ENCODE measurements around the gene SLC26A5. TPM values are rescaled to one million over a fixed set of nuclear protein-coding genes. Genes with fewer than 3 reads are reported as not detected.
"Not testable (repeated sequence)": the region's sequence is repeated elsewhere in the genome, so short reads cannot be mapped to it uniquely, and the experiment has no call there.

SLC26A5 gene
- total RNA-seq, 1 donor from 2014 or later, result not detected

DNA sequence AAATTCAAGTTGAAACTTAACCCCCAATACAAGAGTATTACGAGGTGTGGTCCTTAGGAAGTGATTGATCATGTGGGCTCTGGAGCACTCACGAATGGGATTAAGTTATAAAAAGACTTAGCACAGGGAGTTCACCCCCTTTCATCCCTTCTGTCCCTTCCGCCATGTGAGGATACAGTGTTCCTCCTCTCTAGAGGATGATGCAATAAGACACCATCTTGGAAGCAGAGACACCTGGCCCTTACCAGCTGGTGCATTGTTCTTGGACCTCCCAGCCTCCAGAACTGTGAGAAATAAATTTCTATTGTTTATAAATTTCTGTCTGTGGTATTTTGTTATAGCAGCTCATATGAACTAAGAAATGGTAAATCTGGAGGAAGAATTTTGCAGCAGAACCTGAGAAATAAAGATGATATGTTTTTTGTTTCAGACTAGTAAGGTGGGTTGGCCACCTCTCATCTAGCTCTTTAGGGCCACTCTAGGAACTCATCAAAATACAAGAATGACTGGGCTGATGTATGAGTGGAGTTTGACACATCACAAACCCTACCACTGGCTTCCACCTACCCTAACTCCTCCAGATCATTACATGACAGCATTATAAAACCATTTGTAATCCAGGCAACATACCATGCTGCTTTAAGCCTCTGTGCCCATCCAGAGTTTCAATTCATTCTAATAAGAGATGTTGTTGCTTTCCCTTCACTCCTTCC, 22.4 kb downstream of the SLC26A5 start:
- Histone ChIP-seq H3K27me3 (no peaks in the 10 kb centered on the region), H3K36me3 (no peaks in the 10 kb centered on the region), H3K4me3 (no peak overlapping the region), H3K9me3 (no peaks in the 10 kb centered on the region), H3K4me1 (no peaks in the 10 kb centered on the region), H3K27ac (no peak overlapping the region)
- no peak for DNase-seq (ENCODE audit: extremely low spot score in 2 of 2)
- TF ChIP-seq POLR2AphosphoS5 (IDR thresholded peaks at IDR 0.05; ENCODE audit: insufficient read depth in 1 of 2, low read depth in 1 of 2) (no peak), POLR2A (IDR thresholded peaks at IDR 0.05) (no peak), CTCF (IDR thresholded peaks at IDR 0.05) (no peak)
- intact Hi-C loops (cut with DNase I), result no loop called here

- no peak for DNase-seq (ENCODE audit: extremely low spot score in 2 of 2)
- no peaks in the 10 kb centered on the region for H3K9me3 ChIP-seq
- H3K27me3 ChIP-seq, result no peaks in the 10 kb centered on the region
- no peak overlapping the region for H3K27ac ChIP-seq
- no peaks in the 10 kb centered on the region for H3K4me1 ChIP-seq
- intact Hi-C loops (cut with DNase I), result no loop called here
- no peak for TF ChIP-seq CTCF (IDR thresholded peaks at IDR 0.05)
- TF ChIP-seq POLR2AphosphoS5 (IDR thresholded peaks at IDR 0.05; ENCODE audit: insufficient read depth in 1 of 2, low read depth in 1 of 2), result no peak
- no peak for TF ChIP-seq POLR2A (IDR thresholded peaks at IDR 0.05)
- no peaks in the 10 kb centered on the region for H3K36me3 ChIP-seq
- H3K4me3 ChIP-seq, result no peak overlapping the region
Measured at GRCh38 chr7:103420857-103421384, 25.1 kb downstream of the SLC26A5 start.

DNA sequence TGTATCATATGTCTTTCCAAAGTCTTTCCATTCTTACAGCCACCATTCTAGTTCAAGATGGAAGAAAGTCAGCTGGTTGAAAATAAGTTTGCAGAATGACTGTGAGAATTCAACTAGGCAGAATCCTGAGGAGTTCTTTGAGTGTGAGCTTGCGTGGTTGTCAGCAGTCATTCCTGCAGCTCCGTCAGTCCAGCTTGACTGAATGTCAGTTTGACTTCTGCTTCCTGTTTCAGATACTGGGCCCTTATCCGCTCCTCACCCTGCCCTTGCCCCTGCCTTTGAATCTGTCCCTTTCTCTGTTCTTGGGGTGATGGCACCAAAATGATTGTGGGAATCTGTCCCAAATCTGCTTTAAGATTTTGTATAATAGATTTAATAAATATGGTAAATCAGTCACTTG, 27.8 kb downstream of the SLC26A5 start:
- intact Hi-C loops (cut with DNase I), result no loop called here
- TF ChIP-seq POLR2AphosphoS5 (IDR thresholded peaks at IDR 0.05; ENCODE audit: insufficient read depth in 1 of 2, low read depth in 1 of 2) (no peak), CTCF (IDR thresholded peaks at IDR 0.05) (no peak), POLR2A (IDR thresholded peaks at IDR 0.05) (no peak)
- no peaks in the 10 kb centered on the region for H3K36me3 ChIP-seq
- no peaks in the 10 kb centered on the region for H3K4me1 ChIP-seq
- H3K4me3 ChIP-seq, result no peak overlapping the region
- no peak for DNase-seq (ENCODE audit: extremely low spot score in 2 of 2)
- H3K27ac ChIP-seq, result no peak overlapping the region
- no peaks in the 10 kb centered on the region for H3K27me3 ChIP-seq
- H3K9me3 ChIP-seq, result no peaks in the 10 kb centered on the region

GRCh38 chr7:103413407-103413806, 32.6 kb downstream of the SLC26A5 start:
- DNase-seq (ENCODE audit: extremely low spot score in 2 of 2), result no peak
- Histone ChIP-seq H3K27ac (no peak overlapping the region), H3K27me3 (no peaks in the 10 kb centered on the region), H3K4me3 (no peak overlapping the region), H3K9me3 (no peaks in the 10 kb centered on the region), H3K36me3 (no peaks in the 10 kb centered on the region), H3K4me1 (no peaks in the 10 kb centered on the region)
- TF ChIP-seq CTCF (IDR thresholded peaks at IDR 0.05), result no peak
- TF ChIP-seq POLR2A (IDR thresholded peaks at IDR 0.05), result no peak
- TF ChIP-seq POLR2AphosphoS5 (IDR thresholded peaks at IDR 0.05; ENCODE audit: insufficient read depth in 1 of 2, low read depth in 1 of 2), result no peak
- intact Hi-C loops (cut with DNase I), result no loop called here

DNA sequence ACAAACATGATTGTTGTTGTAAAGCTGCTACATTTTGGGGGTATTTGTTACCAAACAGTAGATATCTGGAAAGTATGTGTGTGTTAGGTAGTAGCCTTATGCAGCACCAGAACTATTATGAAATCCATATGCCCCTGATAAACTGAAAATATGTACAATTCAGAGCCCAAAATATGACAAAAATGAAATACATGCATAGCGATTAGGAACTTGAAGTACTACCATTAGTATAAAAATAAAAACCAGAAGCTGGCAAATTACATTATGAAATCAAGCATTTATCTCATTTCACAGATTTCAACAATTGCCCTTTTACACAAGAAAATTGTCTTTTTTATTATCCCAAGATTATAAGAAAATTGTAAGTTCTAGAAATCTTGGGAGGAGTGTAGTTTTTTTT, 33.9 kb downstream of the SLC26A5 start:
- no peaks in the 10 kb centered on the region for H3K9me3 ChIP-seq
- H3K36me3 ChIP-seq, result no peaks in the 10 kb centered on the region
- no peak for DNase-seq (ENCODE audit: extremely low spot score in 2 of 2)
- TF ChIP-seq CTCF (IDR thresholded peaks at IDR 0.05), result no peak
- TF ChIP-seq POLR2A (IDR thresholded peaks at IDR 0.05), result no peak
- TF ChIP-seq POLR2AphosphoS5 (IDR thresholded peaks at IDR 0.05; ENCODE audit: insufficient read depth in 1 of 2, low read depth in 1 of 2), result no peak
- H3K27me3 ChIP-seq, result no peaks in the 10 kb centered on the region
- H3K4me3 ChIP-seq, result no peak overlapping the region
- H3K4me1 ChIP-seq, result no peaks in the 10 kb centered on the region
- intact Hi-C loops (cut with DNase I), result no loop called here
- H3K27ac ChIP-seq, result no peak overlapping the region

- H3K27ac ChIP-seq; DNase-seq (ENCODE audit: extremely low spot score in 2 of 2); intact Hi-C loops (cut with DNase I); H3K4me1 ChIP-seq; H3K36me3 ChIP-seq; H3K9me3 ChIP-seq; H3K27me3 ChIP-seq; H3K4me3 ChIP-seq: not testable (repeated sequence)
Measured at GRCh38 chr7:103405789-103406613, 40.0 kb downstream of the SLC26A5 start.

DNA sequence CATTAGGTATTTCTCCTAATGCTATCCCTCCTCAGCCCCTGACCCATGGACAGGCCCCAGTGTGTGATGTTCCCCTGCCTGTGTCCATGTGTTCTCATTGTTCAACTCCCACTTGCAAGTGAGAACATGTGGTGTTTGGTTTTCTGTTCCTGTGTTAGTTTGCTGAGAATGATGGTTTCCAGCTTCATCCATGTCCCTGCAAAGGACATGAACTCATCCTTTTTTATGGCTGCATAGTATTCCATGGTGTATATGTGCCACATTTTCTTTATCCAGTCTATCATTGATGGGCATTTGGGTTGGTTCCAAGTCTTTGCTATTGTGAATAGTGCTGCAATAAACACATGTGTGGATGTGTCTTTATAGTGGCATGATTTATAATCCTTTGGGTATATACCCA, 46.3 kb downstream of the SLC26A5 start:
- H3K4me3 ChIP-seq, result not testable (repeated sequence)

More for the DNA sequence above, 46.3 kb downstream of the SLC26A5 start:
- H3K4me1 ChIP-seq; DNase-seq (ENCODE audit: extremely low spot score in 2 of 2); intact Hi-C loops (cut with DNase I); H3K36me3 ChIP-seq; H3K27ac ChIP-seq; H3K9me3 ChIP-seq; H3K27me3 ChIP-seq: not testable (repeated sequence)

All from vagina (tissue), 2 donors.